K562 (cell line): ENCODE data around the gene CCDC73. TPM values are rescaled to one million over a fixed set of nuclear protein-coding genes. Genes with fewer than 3 reads are reported as not detected.

ENCODE experiments used
- BACH1 ChIP-seq: fragments of 200-800 bp; sonication (Bioruptor generic); IDR thresholded peaks from 2 replicates; pipeline ENCODE4 v1.6.1; 2016; ENCODE audit warnings: missing genetic modification characterization, missing compliant biosample characterization
- BDP1 ChIP-seq: IDR thresholded peaks from 3 replicates; pipeline ENCODE4 v1.6.1; 2011; ENCODE audit not compliant: insufficient read length, insufficient read depth
- ETV5 ChIP-seq: sonication (generic); formaldehyde crosslinking; IDR thresholded peaks from 2 replicates; pipeline ENCODE4 v1.4.0; 2020; ENCODE audit warnings: low read depth, mild to moderate bottlenecking, missing genetic modification reagents
- EWSR1 ChIP-seq: fragments of 450-650 bp; IDR thresholded peaks from 2 replicates; pipeline ENCODE4 v1.6.1; 2018; ENCODE audit warnings: borderline replicate concordance, mild to moderate bottlenecking, low read depth, moderate library complexity; ENCODE audit not compliant: partially characterized antibody
- IRF2 ChIP-seq: sonication (generic); formaldehyde crosslinking; IDR thresholded peaks from 2 replicates; pipeline ENCODE4 v1.8.1; 2022; ENCODE audit warnings: mild to moderate bottlenecking, missing genetic modification reagents
- KAT7 ChIP-seq: sonication (generic); formaldehyde crosslinking; IDR thresholded peaks from 2 replicates; pipeline ENCODE4 v1.8.0; 2022; ENCODE audit warnings: missing genetic modification reagents, mild to moderate bottlenecking, borderline replicate concordance
- L3MBTL2 ChIP-seq: fragments of 450-650 bp; IDR thresholded peaks from 2 replicates; pipeline ENCODE4 v1.6.1; 2016; ENCODE audit warnings: mild to moderate bottlenecking, moderate library complexity
- MTA2 ChIP-seq: fragments of 450-650 bp; IDR thresholded peaks from 2 replicates; pipeline ENCODE4 v1.6.1; 2016; ENCODE audit warnings: low read depth
- PPARD ChIP-seq: fragments of 250-450 bp; sonication (Bioruptor Pico); IDR thresholded peaks from 2 replicates; pipeline ENCODE4 v1.8.0; 2022; ENCODE audit warnings: inconsistent platforms, mild to moderate bottlenecking, moderate library complexity
- PRDM10 ChIP-seq: fragments of 450-650 bp; IDR thresholded peaks from 2 replicates; pipeline ENCODE4 v1.6.1; 2018; ENCODE audit not compliant: partially characterized antibody
- RHOXF2B ChIP-seq: fragments of 250-450 bp; sonication (Bioruptor Pico); conservative IDR thresholded peaks from 2 replicates; pipeline ENCODE4 v1.5.1; 2021
- RUNX1 ChIP-seq: sonication (generic); IDR thresholded peaks from 2 replicates; pipeline ENCODE4 v1.6.1; 2016; ENCODE audit warnings: antibody characterized with exemption, low read depth
- SMC3 ChIP-seq: conservative IDR thresholded peaks from 2 replicates; pipeline ENCODE4 v1.6.1; 2011; ENCODE audit warnings: low read depth, low read length, improper control_type of control experiment; ENCODE audit not compliant: insufficient read depth
- ZBED1 ChIP-seq: IDR thresholded peaks from 2 replicates; pipeline ENCODE4 v1.6.1; 2014
- ZBTB26 ChIP-seq: fragments of 450-650 bp; formaldehyde crosslinking; IDR thresholded peaks from 2 replicates; pipeline ENCODE4 v1.4.0; 2022; ENCODE audit warnings: missing genetic modification characterization
- ZNF12 ChIP-seq: sonication (generic); formaldehyde crosslinking; IDR thresholded peaks from 2 replicates; pipeline ENCODE4 v1.4.0; 2020; ENCODE audit warnings: mild to moderate bottlenecking, missing genetic modification reagents
- ZNF175 ChIP-seq: fragments of 200-800 bp; sonication (Bioruptor generic); IDR thresholded peaks from 2 replicates; pipeline ENCODE4 v1.6.1; 2016; ENCODE audit warnings: low read depth, mild to moderate bottlenecking, missing genetic modification characterization, missing compliant biosample characterization
- ZNF436 ChIP-seq: fragments of 250-450, 450-650 bp; sonication (Bioruptor Pico); formaldehyde crosslinking; IDR thresholded peaks from 2 replicates; pipeline ENCODE4 v1.7.0; 2020; ENCODE audit warnings: mild to moderate bottlenecking
- ZNF76 ChIP-seq: fragments of 250-450 bp; sonication (Bioruptor Pico); IDR thresholded peaks from 2 replicates; pipeline ENCODE4 v1.4.0; 2020; ENCODE audit warnings: mild to moderate bottlenecking, moderate library complexity, borderline replicate concordance
- polyA plus RNA-seq, 8 experiments: library from polyadenylated mRNA; depleted of rRNA in 4 of 8; stranded (reverse) in 5 of 8; unstranded in 3 of 8; fragments of >200 nt; fragmentation: Nextera tagmentation in 2 of 8; fragmentation: Illumina TruSeq in 1 of 8; extraction: Ambion mirVana in 2 of 8; extraction: Trizol in 1 of 8; gene quantifications; 2 replicates each; pipeline versions ENCODE4 v1.2.1 to v1.2.3, GENCODE V29; 2011 to 2014; ENCODE audit warnings: inconsistent platforms in 1 of 8, missing spikeins in 1 of 8
- total RNA-seq, 7 experiments: library from RNA; depleted of rRNA in 6 of 7; stranded (reverse); fragments of >200 nt in 6 of 7; fragmentation: Illumina TruSeq in 2 of 7; extraction: Trizol in 2 of 7; gene quantifications; 2 replicates each; pipeline versions ENCODE4 v1.2.1 to v1.2.3, GENCODE V29; 2011 to 2021; ENCODE audit warnings: low replicate concordance in 1 of 7
- TF ChIP-seq, protein P1 (sequence below): fragments of 450-650 bp; formaldehyde crosslinking; IDR thresholded peaks from 2 replicates; pipeline ENCODE4 v1.4.0; 2022; ENCODE audit warnings: mild to moderate bottlenecking, moderate library complexity
- TF ChIP-seq, protein P2 (sequence below): sonication (generic); formaldehyde crosslinking; IDR thresholded peaks from 2 replicates; pipeline ENCODE4 v1.9.0; 2022; ENCODE audit warnings: mild to moderate bottlenecking, missing genetic modification reagents

The CCDC73 gene
- total and polyA plus RNA-seq, 9 of the 15 experiments (the other 6 are each of a cell fraction or from before 2014, with no cell fraction given): 0.20 to 0.21 TPM; not detected in 7

DNA sequence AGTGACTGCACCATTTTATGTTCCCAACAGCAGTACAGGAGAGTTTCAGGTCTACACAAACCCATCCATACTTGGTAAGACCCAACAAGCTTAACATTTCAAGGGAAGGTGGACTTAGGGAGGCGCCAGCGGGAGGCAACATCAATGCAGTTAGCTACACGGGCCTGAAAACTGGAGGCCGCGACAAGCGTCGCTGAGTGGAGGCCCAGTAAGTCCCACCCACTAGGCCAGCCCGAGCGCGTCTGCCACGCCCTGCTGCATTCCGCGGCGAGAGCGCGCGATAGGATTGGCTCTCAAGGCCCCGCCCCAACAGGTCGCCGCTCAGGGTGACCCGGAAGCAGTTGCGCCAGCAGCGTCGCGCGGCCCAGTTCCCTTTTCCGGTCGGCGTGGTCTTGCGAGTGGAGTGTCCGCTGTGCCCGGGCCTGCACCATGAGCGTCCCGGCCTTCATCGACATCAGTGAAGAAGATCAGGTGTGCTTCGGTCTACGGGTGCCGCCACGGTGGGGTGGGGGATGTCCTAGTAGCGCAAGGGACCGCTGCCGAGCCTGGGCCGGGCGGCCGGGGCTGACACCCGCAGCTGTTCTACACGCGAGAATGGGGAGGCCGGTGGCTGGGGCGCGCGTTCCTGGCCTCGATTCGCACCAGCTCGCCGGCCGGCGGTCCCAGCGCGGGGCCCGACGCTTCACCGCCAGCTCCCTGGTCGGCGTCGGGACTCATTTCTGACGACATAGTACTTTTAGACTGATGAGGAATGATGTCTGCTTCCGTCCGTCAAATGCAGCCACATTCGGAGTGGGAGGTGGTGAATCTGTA, 210.8 kb downstream of the CCDC73 start, which contains the start of gene EIF3M (continued):
- TF ChIP-seq, protein P1, sequence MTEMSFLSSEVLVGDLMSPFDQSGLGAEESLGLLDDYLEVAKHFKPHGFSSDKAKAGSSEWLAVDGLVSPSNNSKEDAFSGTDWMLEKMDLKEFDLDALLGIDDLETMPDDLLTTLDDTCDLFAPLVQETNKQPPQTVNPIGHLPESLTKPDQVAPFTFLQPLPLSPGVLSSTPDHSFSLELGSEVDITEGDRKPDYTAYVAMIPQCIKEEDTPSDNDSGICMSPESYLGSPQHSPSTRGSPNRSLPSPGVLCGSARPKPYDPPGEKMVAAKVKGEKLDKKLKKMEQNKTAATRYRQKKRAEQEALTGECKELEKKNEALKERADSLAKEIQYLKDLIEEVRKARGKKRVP (CRISPR knock-in tag): no peak
- TF ChIP-seq IRF2 (CRISPR knock-in tag): no peak
- TF ChIP-seq ZBTB26 (CRISPR knock-in tag): peak; percentile 40; the same call in 1 of the 2 replicates
- TF ChIP-seq L3MBTL2: peak; percentile 72
- TF ChIP-seq PRDM10: peak; percentile 60
- 0 out of 2 replicates have a peak, but pooled peaks have one; percentile 60 for TF ChIP-seq ZNF76 (CRISPR knock-in tag)
- TF ChIP-seq ZBED1: no peak
- no peak for TF ChIP-seq BACH1
- no peak for TF ChIP-seq SMC3
- no peak for TF ChIP-seq ZNF436
- TF ChIP-seq BDP1: no peak
- TF ChIP-seq MTA2: peak; percentile 75
- no peak for TF ChIP-seq PPARD
- no peak for TF ChIP-seq ZNF12 (CRISPR knock-in tag)
- TF ChIP-seq, protein P2, sequence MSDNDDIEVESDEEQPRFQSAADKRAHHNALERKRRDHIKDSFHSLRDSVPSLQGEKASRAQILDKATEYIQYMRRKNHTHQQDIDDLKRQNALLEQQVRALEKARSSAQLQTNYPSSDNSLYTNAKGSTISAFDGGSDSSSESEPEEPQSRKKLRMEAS (CRISPR knock-in tag): peak; percentile 87
- no peak for TF ChIP-seq KAT7 (CRISPR knock-in tag)
- TF ChIP-seq ETV5: no peak; the same call in 1 of the 2 replicates
- 0 out of 2 replicates have a peak, but pooled peaks have one; percentile 39 for TF ChIP-seq RUNX1
- TF ChIP-seq ZNF175 (CRISPR knock-in tag): no peak
- no peak for TF ChIP-seq RHOXF2B (CRISPR knock-in tag)
- TF ChIP-seq EWSR1: no peak
